Measurements from ENCODE around the gene CAVIN1.

DNA sequence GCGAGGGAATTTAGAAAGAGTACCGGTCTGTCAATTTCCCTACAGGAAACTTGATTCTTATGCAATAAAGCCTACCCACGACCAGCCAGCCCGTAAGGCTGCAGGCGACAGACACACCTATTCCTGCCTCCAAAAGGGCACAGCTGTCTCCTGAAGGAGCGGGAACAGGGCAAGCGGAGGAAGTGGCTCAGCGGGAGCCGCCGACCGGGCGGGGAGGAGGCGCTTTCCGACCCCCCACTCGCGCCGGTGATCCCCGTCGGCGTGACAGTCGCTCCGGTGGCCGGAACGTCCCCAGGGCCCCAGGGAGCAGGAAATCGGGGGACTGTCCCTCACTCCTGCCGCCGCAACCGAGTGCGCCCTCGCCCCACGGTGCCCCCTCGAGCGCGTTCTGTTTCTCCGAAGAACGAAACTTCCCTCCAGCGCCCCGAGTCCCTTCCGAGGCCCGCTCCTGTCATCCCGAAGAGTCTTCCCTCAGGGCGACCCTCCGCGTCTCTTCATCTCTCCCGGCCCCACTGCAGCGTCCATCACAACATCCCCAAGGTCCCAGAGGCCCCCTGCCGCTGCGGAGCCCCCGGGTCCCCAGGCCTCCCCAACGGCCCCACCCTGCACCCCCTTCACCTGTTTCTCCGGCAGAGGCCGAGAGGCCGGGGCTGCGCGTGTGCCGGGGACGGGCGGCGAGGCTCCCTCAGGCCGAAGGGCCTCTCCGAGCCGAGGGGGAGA lies 35.2 kb downstream of the CAVIN1 start:
- TF ChIP-seq, protein P1, sequence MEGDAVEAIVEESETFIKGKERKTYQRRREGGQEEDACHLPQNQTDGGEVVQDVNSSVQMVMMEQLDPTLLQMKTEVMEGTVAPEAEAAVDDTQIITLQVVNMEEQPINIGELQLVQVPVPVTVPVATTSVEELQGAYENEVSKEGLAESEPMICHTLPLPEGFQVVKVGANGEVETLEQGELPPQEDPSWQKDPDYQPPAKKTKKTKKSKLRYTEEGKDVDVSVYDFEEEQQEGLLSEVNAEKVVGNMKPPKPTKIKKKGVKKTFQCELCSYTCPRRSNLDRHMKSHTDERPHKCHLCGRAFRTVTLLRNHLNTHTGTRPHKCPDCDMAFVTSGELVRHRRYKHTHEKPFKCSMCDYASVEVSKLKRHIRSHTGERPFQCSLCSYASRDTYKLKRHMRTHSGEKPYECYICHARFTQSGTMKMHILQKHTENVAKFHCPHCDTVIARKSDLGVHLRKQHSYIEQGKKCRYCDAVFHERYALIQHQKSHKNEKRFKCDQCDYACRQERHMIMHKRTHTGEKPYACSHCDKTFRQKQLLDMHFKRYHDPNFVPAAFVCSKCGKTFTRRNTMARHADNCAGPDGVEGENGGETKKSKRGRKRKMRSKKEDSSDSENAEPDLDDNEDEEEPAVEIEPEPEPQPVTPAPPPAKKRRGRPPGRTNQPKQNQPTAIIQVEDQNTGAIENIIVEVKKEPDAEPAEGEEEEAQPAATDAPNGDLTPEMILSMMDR (IDR thresholded peaks at IDR 0.05): no peak
- TF ChIP-seq POLR2A (IDR thresholded peaks at IDR 0.05) (peak; percentile 63), POLR2AphosphoS5 (IDR thresholded peaks at IDR 0.05) (no peak)
